GM19468 (cell line): ENCODE measurements around the gene ARIH2.
A peak's percentile ranks its signal among the peaks of the same experiment; 100 is the strongest.

Experiments used
- ATAC-seq: cut with Tn5 transposase; IDR thresholded peaks from one replicate; pipeline ENCODE4 v1.9.1; 2021; ENCODE audit warnings: mild to moderate bottlenecking, moderate library complexity, moderate number of reproducible peaks; ENCODE audit not compliant: unreplicated experiment; ENCODE audit errors: extremely low read depth

The ARIH2 gene

DNA sequence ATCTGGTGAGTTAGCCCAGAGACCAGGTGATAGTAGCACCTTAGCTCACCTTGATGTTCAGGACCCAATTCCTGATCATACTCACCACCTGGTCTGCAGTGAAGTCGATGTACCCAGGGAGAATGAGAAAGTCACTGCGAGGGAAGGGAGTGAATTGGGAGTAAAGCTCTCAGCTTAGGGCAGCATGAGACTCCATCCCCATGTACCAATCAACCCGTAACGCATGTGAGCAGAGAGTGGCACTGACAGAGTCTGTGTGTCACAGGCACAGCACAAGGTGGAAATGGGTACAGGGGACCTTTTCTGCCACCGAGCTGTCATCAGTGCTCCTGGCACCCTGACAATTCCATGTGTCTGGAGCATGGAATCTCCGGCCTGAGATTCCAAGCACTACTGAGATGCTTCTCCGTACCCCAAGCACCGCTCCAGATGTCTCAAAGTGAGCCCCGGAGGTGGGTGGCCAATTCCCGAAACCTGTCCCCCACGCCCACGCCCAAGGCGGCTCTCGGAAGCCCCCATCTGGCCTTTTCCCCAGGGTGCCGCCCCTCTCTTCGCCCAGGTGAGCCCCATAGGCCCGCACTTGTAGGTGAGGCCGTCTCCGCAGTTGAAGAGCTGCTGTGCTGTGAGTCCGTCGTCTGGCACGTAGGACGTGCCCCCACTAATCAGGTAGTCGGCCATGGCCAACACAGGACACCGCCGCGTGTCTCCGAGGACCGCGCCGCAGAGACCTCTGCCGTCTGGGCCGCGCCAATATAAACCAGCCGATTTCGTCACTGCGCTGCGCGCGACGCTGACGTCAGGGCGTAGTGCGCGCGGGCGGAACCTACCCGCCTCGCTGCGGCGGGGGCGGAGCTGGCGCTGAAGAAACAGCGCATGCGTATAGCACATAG is 110.3 kb downstream of the ARIH2 start, which contains the start of gene IMPDH2:
Gene IMPDH2, minus strand, starts transcription at position 726 of the 890 bp plus-strand sequence. Its CDS starts 48 bp downstream, at position 678.
- ATAC-seq = peak; percentile 97

DNA sequence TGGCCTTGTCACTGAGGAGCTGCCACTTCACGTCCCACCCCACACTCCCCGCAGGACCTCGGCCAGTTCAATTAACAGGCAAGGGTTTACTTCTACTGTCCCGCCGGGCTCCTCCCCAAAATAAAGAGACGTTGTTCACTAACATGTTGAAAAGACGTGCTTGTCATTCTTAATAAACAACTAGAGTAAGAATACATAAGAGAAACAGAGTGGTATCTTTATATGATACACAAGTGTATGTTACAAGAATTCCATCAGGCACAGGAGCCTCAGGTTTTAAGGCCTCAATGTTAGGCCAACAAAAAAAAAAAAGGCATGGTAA is 110.9 kb downstream of the ARIH2 start:
- no peak for ATAC-seq

DNA sequence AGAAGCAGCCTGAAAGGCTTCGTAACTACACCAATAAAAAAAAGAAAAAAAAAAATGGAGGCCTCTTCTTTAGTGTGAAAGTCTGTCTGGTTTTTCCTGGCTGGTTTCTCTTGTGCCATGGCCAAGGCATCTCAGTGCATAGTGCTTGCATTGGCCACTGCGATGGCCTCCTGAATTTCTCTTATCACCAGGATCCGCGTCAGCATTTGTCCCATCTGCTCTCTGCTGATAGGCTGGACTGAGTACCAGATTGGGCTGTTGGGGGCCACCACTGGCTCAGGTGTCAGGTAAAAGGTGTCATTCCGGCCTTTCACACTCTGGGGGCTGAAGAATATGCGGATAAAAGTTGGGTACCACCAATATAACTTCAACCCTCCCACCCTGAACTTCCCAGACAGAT is 111.7 kb downstream of the ARIH2 start:
- no peak for ATAC-seq

DNA sequence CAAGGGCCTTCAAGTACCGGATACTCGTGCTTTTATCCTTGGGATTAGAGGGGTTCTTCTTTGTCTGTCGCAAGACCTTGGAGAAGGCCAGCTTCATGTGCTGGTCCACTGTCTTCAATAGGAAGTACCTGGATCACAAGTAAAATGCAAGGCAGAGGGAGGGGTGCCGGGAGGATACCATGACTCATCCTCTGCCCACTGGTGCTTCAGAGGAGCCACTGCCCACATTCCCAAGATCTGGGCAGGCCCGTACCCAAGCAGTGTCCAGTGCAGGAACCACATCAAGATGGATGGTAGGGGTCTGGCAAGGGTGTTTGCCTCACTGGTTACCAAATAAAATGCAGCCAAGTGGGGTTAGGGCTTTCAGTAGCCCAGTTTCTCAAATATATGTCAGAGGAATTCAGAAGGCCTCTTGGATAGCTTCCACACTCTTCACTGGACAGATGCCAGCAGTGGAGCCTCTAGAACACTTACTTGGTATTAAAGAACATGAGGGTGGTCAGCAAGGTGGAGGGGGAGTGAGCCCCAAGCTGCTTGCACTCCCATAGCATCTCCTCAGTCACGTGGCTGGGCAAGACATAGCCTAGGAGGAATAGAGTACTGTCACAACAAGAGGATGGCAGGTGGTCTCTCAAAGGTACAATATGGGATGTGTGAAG is 114.1 kb downstream of the ARIH2 start:
- no peak for ATAC-seq

DNA sequence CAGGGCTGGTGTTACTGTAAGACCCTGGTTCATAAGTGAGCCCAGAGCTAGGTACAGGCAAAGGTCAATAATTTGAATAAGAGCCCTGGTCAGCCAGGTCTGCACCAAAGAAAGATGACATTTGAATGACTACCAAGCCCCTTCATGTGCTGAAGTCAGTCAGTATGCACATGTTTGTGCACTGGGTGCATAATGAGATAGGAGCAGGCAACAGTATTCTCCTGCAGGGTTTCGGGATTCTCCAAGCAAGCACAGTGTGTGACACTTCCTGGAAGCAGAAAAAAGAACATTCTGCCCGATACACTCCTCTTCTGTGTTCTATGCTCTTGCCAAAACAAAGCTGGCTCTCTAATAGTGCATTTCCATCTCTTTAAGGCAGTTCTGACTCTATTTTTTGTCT is 116.0 kb downstream of the ARIH2 start:
- no peak for ATAC-seq

DNA sequence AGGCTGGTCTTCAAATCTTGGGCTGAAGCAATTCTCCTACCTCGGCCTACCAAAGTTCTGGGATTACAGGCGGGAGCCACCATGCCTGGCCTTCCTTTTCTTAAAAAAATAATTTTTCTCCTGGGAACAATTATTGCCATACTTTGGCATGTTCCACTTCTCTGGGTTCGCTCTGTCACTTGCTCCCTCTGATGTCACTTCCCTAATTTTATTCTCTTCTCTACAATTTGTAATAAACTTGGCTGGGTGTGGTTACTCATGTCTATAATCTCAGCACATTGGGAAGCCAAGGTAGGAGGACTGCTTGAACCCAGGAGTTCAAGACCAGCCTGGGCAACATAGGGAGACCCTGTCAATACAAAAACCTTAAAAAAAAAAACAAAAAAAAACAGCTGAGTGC is 116.6 kb downstream of the ARIH2 start:
- no peak for ATAC-seq
